GM21390 (cell line): Measurements from ENCODE around the gene ROR2.

ENCODE experiments used
- ATAC-seq: cut with Tn5 transposase; IDR thresholded peaks from one replicate; pipeline ENCODE4 v1.9.1; 2021; ENCODE audit not compliant: unreplicated experiment

ROR2 gene

DNA sequence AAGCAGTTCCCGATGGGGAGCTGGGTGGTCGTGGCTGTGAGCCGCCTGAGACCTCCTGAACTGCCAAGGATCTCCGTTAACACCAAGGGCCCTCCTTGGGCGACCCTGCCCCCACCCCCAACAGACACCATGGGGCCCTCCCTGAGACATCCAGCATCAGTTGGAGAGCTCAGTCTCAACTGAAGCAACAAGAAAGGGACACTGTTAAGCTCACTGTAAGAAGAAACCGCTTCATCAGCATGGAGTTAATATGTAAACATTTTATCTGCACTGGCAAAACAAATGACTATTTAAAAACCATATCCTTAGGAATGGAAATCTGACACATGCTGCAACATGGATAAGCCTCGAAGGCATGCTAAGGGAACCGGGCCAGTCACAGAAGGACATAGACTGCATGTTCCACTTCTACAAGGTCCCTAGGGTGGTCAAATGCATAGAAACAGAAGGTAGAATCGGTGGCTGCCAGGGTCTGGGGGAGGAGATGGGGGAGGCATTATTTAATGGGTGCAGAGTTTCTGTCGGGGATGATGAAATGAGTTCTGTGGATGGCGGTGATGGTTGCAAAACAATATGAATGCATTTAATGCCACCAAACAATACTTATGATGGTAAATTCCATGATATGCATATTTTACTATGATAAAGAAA lies 47.4 kb downstream of the ROR2 start:
- no peak for ATAC-seq

DNA sequence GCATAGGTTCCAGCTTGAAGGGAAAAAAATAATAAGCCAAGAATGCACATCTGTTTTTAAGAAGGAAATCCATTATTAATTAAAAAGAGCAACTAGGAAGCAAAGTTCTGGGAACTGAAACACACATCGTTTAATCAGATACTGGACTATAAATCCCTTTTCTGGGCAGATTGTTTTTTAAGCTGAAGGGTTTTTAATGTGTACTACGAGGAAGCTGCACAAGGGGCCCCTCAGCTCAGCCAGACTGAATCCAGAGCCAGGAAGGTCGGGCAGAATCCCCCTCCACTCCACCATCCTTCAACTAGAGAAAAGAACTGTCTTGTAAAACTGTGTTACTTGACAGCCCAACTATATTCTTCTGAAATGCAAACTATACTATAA lies 49.2 kb downstream of the ROR2 start:
- ATAC-seq = no peak

DNA sequence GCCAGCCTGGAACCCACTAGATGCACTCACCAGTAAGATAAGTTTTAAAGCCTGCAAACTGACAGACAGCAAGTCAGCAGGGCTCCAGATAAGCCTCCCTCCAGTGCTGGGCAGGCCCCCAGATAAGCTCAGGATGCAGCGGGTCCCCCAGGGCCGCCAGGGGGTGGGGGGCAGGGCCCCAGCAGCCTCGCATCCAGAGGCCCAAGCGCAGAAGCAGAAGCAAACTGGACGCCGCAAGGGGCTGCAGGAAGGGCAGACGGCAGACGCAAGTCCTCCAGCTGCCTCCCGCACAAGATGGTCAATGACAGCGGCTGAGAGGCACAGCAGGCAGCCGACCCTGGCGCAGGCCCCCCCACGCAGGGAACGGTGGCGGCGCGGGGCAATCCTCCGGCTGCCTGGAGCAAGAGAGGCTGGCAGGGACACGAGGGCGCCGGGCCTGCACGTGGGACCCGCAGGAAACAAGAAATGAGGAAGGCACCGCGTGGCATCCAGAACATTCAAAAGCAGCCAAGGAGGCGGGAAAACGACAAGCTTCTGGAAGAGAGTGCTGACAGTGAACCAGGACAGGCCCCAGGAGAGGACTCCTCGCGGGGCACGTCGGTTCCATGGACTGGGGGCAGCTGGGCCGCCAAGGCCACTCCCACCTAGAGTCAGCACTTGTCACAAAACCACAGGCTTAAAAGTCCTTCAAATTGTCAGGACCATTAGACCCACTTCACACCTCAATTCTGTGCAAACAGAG lies 49.8 kb downstream of the ROR2 start:
- ATAC-seq = no peak

DNA sequence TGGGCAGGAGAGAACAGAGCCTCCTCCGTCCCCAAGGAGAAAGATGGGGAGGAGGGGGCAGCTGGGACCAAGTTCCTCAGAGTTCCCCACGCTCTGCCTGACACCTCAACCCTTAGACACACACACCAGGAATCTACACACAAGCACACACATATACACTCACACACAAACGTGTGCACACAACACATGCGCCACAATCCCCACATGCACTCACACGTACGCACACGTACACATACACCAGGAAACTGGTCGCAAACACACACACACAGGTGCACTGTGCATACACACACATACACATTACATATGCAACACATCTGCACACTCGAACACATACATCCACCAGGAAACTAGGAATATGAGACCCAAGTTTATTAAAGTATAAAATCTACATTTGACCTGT lies 50.4 kb downstream of the ROR2 start:
- ATAC-seq = no peak

DNA sequence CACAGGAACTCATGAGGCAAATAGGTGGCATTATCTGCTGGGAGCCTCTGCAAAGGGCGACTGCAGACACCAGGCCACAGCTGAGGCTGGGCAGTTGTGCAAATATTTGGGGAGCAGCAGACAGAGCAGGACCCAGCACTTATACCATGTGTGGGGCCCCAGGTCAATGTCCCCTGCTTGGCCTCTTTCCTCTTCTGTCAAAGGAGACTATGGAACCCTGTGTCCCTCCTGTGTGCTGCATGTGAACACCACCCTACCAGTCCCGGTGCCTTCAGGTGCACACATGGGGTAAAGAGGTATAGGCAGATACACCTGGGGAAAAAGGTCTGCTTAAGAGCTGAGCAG lies 50.8 kb downstream of the ROR2 start:
- ATAC-seq = no peak

DNA sequence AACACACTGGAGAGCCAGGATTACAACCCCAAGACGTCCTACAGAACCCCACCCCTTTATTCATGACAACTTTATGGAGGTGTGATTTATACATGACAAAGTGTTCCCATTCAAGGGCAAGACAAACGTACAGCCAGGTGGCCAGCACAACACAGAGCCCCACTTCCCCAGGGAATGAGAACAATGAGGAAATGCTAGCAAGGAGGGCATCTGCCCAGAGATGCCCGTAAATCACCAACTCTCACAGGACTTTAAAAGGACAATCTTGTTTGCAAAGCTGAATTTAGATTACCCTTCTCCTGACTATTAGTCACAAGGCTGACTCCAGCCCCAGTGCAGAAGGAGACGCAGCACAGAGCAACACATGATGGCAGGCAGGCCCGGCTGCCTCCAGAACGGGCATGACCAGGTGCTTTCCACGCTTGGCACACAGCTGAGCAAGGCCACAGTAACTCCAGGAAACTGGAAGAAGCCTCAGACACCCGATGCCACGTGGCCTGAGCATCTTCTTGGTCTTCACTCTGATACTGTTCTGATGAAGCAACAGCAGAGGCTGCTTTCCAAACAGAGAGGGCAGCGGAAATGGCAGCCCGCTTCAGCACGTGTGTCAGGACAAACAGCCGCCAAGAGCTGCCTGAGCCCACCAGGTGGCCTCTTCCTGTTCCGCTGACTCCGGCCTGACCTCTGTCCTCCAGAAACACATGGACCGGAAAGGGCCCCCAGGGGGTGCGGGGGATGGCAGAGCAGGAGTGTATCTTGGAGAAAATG lies 51.4 kb downstream of the ROR2 start:
- no peak for ATAC-seq

DNA sequence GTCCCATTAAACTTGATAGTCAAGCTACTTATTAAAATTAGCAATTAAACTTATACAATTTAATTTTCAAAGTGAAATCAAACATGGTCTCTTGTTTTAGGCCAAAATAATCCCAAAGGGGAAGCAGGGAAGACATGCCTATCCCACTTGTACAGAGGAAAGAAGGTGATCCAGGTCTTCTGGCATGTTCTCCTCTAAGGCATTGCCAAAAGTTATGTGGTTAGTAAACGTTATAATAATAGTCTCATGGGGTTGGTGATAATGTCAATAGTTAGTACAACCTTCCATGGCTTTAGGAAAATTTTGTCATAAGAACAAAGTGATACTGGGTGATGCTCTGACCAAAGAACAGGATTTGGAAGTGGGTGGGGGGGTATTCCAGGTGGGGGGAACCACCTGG lies 52.8 kb downstream of the ROR2 start:
- no peak for ATAC-seq

DNA sequence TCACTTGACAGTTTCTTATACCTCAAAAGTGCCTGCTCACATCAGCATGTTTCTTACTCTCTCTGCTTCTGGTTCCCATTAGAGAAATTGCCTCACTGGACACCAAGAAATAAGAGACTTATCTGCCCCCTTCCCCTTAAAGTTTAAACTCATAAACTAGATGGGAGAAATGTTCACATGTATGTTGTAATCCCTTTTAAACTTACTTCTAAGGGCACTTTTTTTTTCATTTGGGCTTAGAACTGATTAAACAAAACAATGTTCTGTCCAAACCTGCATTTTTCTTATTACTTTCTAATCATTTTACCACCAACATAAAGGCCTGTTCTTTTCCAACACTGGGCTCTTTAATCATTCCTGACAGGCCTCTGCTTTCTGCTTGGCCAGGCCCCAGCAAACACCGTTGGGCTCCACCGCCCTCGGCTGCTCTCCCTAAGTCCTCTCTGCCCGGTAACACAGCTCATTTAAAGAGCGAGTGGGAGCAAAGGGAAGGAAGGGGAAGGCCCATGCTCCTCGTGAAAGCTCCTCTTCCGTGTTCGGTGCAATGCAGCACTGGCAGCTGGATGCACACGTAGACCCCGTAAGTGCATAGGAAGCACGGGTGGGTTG lies 53.4 kb downstream of the ROR2 start:
- no peak for ATAC-seq

DNA sequence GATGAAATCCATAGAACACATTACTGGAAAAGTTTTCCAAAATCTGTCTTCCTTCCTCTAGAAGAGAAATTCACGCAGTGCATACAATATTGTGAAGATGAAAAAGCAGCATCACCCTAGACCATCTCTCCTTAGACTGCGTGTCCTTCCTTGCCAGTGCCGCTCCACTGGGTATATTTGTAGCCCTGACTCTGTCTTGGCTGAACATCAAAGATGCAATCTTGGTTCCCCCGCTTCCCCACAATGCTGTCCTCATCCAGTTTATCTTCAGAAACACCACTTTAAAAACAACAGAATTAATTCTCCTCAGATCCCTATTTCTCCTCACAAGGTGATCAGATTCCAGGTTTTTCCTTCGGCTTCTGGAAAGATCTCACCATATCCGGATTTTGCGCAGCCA lies 53.9 kb downstream of the ROR2 start:
- no peak for ATAC-seq

DNA sequence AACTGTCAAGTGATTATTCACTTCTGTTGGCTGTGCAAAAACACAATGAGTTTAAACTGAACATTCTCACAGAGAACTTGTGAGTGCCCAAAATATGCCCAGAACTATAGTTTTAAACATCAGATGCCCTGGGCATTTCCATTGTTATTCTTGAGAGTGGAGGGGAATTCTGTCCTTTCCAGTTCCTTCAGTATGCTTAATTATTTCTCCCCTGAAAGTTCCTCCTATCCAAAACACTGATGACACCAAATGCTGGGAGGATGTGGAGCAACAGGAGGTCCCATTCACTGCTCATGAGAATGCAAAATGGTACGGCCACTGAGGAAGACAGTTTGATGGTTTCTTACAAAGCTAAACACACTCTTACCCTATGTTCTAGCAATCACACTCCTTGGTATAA lies 55.5 kb downstream of the ROR2 start:
- no peak for ATAC-seq

DNA sequence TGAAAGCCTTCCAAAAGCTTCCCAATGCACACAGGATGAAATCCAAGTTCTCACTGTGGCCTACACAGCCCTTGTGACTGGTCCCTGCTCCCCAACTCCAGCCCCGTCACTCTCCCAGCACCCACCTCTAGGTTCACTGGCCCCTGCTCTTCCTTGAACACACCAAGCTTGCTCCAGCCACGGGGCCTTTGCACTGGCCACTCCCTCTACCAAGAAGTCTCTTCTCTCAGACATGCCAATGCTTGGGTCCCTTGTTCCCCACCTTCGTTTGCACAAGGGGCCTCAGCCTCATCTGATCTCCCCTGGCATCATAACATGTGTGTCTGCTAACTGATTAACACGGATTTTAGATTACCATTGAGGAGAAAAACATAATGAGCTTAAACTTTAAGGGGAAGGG lies 56.0 kb downstream of the ROR2 start:
- no peak for ATAC-seq

DNA sequence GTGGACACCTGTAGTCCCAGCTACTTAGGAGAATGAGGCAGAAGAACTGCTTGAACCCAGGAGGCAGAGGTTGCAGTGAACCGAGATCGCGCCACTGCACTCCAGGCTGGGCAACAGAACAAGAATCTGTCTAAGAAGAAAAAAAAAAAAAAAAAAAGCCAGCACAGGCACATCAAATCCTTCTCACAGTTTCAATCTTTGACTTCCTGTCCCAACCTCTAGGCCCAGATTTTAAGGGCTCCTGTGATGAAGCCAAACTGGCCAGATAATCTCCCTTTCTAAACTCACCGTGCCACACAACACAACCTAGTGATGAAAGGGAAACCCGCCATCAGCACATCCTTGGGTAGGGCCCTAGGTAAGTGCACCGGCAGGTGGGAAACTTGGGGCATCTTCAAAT lies 58.1 kb downstream of the ROR2 start:
- ATAC-seq = no peak

DNA sequence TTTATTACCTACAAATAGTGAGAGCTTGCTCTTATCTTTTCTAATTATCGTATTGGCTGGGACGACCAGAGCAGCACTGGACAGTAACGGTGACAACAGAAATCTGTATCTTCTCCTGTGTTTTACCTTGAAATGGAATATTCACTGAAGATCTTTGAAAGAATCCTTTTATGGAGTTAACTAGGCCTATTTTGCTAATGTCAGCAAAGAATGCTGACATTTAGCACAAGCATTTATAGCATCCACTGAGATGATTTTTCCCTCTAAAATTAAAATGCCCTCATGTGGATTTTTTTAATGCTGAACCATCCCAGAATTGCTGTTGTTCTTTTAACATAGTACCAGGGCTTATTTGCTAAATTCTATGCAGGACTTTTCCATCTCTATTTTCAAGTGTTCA lies 59.4 kb downstream of the ROR2 start:
- ATAC-seq = no peak

DNA sequence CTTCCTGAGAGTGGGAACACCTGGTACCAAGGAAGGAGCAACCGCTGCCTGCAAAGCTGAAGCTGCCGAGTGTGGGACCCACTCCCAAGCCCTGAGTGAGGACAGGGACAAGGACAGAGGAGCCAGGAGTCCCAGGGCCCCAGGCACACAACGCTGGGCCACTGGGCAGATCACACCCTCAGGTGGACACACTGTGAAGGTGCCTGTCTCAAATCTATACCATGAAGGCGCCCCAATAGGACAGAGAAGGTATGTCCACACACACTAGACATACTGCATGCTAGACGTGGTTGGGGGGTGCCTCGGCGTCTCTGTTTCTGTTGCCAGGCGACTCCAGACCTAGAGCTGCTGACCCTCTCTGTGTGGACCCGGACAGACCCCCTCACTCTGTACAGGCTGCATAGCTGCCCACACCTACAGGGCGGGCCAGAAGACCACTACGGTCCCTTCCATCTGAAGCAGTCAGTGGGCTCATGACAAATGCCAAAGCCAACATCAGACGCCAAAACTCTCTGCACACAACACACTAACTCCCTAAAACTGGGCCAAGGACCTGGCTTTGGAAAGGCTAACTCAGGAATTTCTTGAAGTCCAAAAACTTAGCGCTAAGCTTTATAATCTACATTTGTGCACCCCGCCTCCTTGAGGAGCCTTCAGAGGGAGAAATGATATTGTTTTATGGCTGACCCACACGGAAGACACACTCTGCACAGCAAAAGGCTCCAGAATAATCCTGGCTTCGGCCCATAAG lies 60.7 kb downstream of the ROR2 start:
- ATAC-seq = no peak

DNA sequence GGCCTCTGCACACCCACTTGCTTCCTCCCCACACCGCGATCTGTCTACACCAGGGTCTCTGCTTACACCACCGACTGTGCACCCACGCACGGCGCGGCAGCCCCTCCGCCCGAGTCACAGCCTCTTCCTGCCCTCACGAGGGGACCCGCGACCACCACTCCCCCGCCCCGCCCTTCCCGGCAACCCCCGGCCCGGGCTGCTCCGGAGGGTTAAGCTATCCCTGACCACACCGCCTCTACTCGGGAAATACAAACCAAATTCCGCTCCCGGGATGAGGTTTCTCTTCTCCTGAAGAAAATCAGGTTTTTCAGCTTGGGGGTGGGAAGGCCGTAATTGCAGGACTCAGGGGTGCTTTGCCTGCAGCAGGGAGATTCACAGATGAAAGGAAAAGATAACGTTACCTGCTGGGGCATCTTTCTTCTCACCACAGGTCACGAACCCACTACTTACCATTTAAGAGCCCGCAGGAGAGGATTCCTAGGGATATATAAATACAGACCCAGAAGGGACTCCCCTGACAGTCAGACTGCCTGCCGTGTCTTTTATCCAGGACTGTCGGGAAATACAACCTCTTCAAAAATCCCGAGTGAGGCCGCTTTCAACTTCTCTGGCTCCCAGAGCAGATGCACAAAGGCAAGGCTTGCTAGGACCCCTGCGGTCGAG lies 63.5 kb downstream of the ROR2 start:
- no peak for ATAC-seq

DNA sequence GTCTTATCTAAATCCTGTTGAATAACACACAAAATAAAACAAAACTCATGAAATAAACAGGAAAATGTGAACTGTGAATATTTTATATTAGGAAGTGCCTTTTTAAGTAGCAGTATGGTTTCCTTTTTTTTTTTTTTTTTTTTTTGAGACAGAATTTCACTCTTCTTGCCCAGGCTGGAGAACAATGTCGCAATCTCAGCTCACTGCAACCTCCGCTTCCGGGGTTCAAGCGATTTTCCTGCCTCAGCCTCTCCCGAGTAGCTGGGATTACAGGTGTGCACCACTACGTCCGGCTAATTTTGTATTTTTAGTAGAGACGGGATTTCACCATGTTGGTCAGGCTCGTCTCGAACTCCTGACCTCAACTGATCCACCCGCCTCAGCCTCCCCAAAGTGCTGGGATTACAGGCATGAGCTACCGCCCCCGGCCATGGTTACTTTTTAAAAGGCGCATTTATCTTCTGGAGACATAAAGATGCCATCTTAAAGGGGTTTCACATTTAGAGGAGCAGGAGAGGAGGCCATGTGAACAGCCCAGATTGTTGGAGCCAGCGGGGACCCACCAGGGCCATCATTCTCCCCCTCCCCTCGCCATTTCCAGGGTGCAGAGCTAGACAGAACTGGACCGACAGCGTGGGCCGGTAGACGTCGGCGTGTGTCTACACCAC lies 64.1 kb downstream of the ROR2 start:
- ATAC-seq = no peak

DNA sequence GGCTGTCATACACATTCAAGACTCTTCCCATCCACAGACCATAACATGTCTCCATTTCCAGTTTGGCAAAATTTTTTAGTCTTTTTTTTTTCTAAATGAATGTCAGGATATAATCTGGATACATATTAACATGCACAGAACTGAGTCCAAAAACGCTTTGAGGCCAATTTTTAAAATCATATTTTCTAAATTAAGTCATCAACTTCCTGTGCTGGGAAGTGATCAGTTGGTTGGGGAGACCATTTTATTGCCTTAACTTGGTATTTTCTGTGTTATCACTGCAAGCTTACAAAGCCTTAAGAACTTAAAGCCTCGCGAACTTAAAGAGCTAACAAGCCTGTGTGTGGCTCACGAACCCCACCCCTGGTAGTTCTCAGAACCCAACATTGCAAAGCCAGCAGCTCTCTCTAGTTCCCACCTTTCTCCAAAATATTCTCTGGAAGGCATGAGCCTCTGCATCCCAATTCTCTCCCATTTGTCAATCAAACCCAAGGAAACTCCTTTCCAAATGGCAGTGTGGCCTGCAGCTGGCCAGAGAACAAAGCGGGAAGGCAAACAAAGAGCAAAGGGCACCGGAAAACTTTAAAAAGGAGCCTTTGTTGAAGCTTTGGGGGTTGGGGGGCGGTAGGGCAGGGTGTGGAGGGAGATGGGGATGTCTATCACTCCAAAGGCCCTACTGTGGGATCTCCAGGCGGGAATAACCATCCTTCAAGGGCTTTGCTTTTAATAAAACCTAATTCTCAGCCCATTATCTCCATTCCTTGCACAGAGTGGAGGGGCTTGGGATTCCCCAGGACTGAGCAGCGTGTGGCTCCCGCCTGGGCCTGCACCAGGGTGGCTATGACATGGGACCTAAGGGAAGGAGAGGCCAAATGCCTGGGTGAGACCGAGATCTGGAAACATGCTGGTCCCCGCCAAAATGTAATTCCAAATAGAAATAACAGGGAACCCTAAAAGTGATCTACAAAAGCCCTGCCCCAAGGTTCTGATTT lies 65.0 kb downstream of the ROR2 start:
- no peak for ATAC-seq

DNA sequence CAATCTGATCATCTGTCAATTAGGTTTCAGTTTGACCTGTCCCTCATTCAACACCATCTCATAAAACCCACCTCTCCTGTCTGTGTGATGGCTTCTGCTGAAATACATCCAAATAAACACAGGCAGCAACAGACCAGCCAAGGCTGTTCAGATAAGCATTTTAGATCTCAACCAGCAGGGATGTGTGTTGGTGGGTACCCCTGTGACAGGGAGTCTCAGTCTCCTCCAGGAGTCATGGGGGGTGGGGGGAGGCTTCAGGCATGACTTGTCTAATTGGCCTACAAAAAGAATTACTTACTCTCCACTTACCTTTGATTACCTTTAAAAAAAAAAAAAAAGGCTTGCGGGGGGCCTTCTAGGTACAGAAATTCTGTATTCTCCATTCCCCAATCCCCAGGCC lies 65.9 kb downstream of the ROR2 start:
- no peak for ATAC-seq

DNA sequence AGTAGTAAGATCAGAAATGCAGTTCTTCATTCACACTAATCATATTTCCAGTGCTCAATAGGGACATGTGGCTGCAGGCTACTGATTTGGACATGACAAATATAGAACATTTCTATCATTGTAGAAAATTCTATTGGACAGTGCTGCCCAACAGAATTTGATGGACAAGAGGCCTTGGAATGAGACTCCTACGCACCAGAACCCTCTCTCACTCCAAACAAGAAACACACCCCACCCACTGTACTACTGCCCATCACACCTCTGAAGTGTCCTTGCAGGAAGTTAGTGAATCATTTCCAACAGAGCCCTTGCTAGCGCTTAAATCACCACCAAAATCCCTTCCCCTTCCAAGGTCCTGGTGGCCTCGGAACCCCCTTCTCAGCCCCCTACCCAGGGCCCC lies 66.5 kb downstream of the ROR2 start:
- no peak for ATAC-seq
